Activated T-cell treated with anti-CD3 and anti-CD28 coated beads for 48 hours (primary cell): Measurements from ENCODE around the gene C3.

Source experiments
- DNase-seq: peaks from one replicate; pipeline ENCODE4 v3.0.0-alpha.2; 2020; ENCODE audit warnings: low read depth

The C3 gene

GRCh38 chr19:6744381-6745301 is 24.2 kb upstream of the C3 start:
- no peak for DNase-seq

GRCh38 chr19:6743714-6744380 is 23.4 kb upstream of the C3 start:
- DNase-seq: no peak

DNA sequence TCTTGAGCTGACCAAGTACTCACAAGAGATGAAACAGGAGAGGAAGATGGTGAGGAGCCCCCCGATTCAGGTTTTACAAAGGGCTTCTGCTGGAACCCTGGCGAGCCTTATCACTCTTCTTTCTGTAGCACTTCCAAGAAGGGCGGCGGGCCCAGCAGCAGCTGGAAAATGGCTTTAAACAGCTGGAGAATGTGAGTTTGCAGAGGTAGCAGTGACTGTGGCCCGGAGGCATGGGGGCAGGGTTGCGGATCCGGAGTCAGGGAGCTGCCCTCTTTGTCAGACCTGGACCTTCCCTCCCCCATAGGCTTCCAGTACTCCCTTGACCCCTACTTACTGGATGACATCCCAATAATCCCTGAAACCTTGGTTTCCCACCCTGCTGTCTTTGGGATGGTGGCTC is 22.6 kb upstream of the C3 start:
- no peak for DNase-seq

- no peak for DNase-seq
These were observed 20.3 kb upstream of the C3 start for GRCh38 chr19:6740589-6741343.

- no peak for DNase-seq
These were observed 19.6 kb upstream of the C3 start for GRCh38 chr19:6739883-6740588.

- peak; percentile 84 for DNase-seq
These were observed 19.0 kb upstream of the C3 start, which contains the start of gene TRIP10 for GRCh38 chr19:6739390-6739882. TRIP10 (plus strand) TSS chr19:6739680; CDS start chr19:6739762, 82 bp downstream.

DNA sequence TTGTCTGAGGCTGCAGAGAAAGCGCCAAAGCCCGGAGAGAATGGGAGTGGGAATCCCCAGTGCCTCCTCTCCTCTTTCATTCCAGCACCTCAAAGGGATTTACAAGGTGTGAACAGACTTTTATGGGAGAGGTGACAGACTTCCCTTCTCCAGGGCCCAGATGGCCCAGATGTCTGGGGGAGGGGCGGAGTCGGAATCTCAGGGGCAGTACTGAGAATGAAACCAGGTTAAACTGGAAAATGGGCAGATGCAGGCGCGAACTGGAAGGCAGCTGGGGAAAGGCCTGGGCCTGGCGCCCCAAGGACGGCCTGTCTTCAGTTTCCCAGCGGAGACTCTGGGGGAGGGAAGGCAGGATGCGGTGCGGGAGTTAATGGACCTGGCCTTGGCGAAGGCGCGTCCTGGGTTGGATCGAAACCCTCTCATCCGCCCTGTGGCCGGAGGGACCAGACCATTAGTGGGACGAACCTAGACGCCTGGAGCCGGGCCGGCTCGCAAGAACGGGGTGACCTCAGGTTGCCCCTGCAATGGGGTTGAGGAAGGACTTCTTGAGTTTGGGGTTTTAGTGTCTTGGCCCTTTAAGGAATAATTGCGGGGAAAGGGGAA is 18.4 kb upstream of the C3 start:
- no peak for DNase-seq

- DNase-seq: peak; percentile 70
These were observed 17.7 kb upstream of the C3 start for GRCh38 chr19:6737873-6738786.

DNA sequence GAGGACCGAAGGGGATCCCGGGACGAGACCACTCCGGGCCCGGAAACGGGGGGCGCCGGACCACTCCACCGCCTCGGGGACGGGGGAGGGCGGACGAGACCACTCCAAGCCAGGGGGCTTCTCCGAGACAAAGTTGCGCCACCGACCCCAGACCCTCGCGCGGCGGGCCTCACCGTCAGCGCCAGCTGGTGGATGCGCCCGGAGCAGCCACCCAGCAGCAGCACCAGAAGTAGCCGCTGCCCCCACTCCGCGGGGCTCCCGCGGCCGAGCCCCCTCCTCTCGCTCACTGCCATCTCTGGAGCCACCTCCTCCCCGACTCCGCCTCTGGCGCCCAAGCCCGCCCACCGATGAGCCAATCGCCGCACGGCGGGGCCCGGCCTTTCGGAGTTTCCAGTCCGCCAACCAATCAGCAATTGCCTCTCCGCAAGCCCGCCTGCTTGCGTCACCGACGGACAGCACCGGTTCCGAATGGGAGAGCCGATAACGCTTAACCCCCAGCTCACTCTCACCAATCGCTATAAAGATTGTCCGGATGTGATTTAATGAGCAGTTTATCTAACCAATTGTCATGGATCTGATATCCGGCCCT is 16.9 kb upstream of the C3 start, which contains the start of gene GPR108:
Gene GPR108, minus strand, starts transcription at position 297 of the 589 bp plus-strand sequence. Its CDS starts 4 bp downstream, at position 293.
- DNase-seq: peak; percentile 99

GRCh38 chr19:6736917-6737283 is 16.4 kb upstream of the C3 start:
- no peak for DNase-seq

- DNase-seq: peak; percentile 60
These were observed 15.9 kb upstream of the C3 start for GRCh38 chr19:6736169-6736916.

GRCh38 chr19:6735181-6735911 is 14.9 kb upstream of the C3 start:
- no peak for DNase-seq

- no peak for DNase-seq
These were observed 13.7 kb upstream of the C3 start for GRCh38 chr19:6734096-6734696.

DNA sequence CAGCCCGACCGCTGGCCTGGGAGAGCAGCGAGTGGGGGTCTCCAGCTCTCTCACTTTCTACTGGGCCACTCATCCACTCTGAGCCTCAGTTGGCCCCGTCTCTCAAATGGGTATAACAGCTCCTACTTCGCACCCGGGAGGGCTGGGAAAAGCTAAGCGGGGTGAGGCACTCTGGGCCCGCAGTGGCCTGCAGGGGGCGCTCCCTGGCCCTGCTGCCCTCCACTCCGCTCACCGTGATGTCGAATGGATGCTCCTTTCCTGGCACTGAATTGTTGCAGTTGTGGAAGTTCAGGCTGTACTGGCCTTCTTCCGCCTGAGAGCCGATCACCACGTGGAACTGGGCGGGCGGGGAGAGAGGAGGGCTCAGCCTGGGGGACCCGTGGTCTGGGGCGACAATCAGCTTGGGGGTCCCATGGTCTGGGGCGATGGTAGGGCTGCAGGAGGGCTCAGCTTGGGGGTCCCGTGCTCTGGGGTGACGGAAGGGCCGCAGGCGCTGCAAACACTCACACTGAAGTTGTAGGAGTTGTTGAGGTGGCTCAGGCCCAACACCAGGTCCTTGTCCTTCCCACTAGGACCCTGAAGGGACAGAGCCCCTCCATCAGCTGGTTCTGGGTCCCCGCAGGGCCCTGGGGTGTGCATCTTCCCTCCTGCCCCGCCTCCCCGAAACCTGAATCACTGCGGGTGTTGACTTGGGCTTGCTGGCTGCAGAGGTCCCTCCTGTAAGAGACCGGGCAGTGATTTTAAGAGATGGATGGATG is 13.1 kb upstream of the C3 start:
- DNase-seq: no peak

- no peak for DNase-seq
These were observed 12.4 kb upstream of the C3 start for GRCh38 chr19:6732803-6733337.

DNA sequence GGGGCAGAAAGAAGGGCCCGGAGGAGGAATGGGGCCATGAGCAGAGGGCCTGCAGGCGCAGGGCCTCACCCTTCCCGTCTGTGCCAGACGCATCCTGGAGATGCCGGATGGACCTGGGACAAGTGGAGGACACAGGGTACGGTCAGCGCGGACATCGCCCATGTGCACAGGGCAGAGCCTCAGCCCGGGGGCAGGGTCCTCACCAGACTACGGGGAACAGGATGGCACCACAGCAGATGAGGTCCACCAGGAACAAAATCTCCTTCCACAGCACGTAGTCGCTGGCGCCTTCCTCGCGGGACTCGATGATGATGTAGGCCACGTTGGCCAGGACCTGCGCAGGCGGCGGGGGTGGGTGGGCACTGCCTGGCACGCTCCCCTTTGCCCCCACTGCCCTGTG is 11.4 kb upstream of the C3 start:
- no peak for DNase-seq
